ENCODE data around the gene KIZ.

The KIZ gene

GRCh38 chr20:21114584-21114983, 11.3 kb upstream of the KIZ start:
- no peak for DNase-seq
- 98% methylated on average over 14 of the region's 15 CpGs for WGBS (ENCODE audit: insufficient coverage)
- Histone ChIP-seq H3K36me3 (ENCODE audit: control insufficient read depth in 4 of 4, insufficient read depth in 4 of 4, low read length in 3 of 4) (no peaks in the 10 kb centered on the region), H3K4me1 (ENCODE audit: control extremely low read depth in 1 of 4, control insufficient read depth in 4 of 4, insufficient read depth in 4 of 4, low read length in 3 of 4) (no peaks in the 10 kb centered on the region), H3K9me3 (ENCODE audit: control extremely low read depth in 1 of 5, control insufficient read depth in 4 of 5, insufficient read depth in 2 of 5, low read depth in 1 of 5, low read length in 4 of 5) (no peaks in the 10 kb centered on the region), H3K27ac (ENCODE audit: insufficient read depth in 1 of 2, low read depth in 1 of 2, low read length in 2 of 2, poor library complexity in 1 of 2, severe bottlenecking in 2 of 2) (no peak overlapping the region), H3K27me3 (replicated peaks in 2 of 5; ENCODE audit: control insufficient read depth in 4 of 5, insufficient read depth in 5 of 5, low read length in 4 of 5) (peaks cover 15 to 77% (median 32%) of the 10 kb centered on the region in 5 experiments), H3K4me3 (ENCODE audit: control insufficient read depth in 1 of 7, extremely low read depth in 1 of 7, insufficient read depth in 4 of 7, low read depth in 2 of 7, low read length in 6 of 7) (no peak overlapping the region)
- CTCF ChIA-PET, result interaction anchor here (0.7 to 1.2 kb wide), 2 partner anchors 11 to 442 kb away, joined by 3 read pairs; partner anchors contain the start of gene KIZ
- POLR2A ChIA-PET, result no interaction called here

GRCh38 chr20:21117521-21117920, 8.4 kb upstream of the KIZ start:
- H3K27me3 ChIP-seq (replicated peaks in 2 of 5; ENCODE audit: control insufficient read depth in 4 of 5, insufficient read depth in 5 of 5, low read length in 4 of 5), result peaks cover 12 to 57% (median 28%) of the 10 kb centered on the region in 5 experiments
- H3K9me3 ChIP-seq (ENCODE audit: control extremely low read depth in 1 of 5, control insufficient read depth in 4 of 5, insufficient read depth in 2 of 5, low read depth in 1 of 5, low read length in 4 of 5), result no peaks in the 10 kb centered on the region
- no peak overlapping the region for H3K4me3 ChIP-seq (ENCODE audit: control insufficient read depth in 1 of 7, extremely low read depth in 1 of 7, insufficient read depth in 4 of 7, low read depth in 2 of 7, low read length in 6 of 7)
- no peak for DNase-seq
- ChIA-PET CTCF (interaction anchor here (0.7 kb wide), 1 partner anchor 9 kb away, joined by 3 read pairs; no protein-coding TSS in a partner anchor), POLR2A (no interaction called here)
- no peaks in the 10 kb centered on the region for H3K4me1 ChIP-seq (ENCODE audit: control extremely low read depth in 1 of 4, control insufficient read depth in 4 of 4, insufficient read depth in 4 of 4, low read length in 3 of 4)
- 85% methylated on average over 4 of the region's 4 CpGs for WGBS (ENCODE audit: insufficient coverage)
- no peak overlapping the region for H3K27ac ChIP-seq (ENCODE audit: insufficient read depth in 1 of 2, low read depth in 1 of 2, low read length in 2 of 2, poor library complexity in 1 of 2, severe bottlenecking in 2 of 2)
- no peaks in the 10 kb centered on the region for H3K36me3 ChIP-seq (ENCODE audit: control insufficient read depth in 4 of 4, insufficient read depth in 4 of 4, low read length in 3 of 4)

DNA sequence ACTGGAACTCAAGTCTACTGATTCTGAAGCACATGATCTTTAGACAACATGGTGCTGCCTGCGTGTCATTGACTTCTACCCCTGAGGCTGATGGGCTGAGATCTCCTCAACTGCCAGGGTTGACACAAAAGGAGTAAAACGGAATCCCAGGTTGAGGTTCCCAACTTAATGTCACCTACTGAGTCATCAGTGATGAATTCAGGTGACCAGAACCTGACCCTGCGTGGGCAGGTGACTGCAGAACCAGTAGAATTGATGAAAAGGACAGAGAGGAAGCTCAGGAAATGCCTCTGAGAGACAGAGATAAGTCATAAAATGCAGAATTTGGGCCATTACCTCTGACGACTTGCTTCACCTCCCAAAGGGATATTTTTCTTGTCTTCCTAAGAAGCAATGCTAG, 7.7 kb upstream of the KIZ start:
- 74% methylated on average over 4 of the region's 4 CpGs for WGBS (ENCODE audit: insufficient coverage)
- no peaks in the 10 kb centered on the region for H3K9me3 ChIP-seq (ENCODE audit: control extremely low read depth in 1 of 5, control insufficient read depth in 4 of 5, insufficient read depth in 2 of 5, low read depth in 1 of 5, low read length in 4 of 5)
- H3K27ac ChIP-seq (ENCODE audit: insufficient read depth in 1 of 2, low read depth in 1 of 2, low read length in 2 of 2, poor library complexity in 1 of 2, severe bottlenecking in 2 of 2), result no peak overlapping the region
- ChIA-PET CTCF (interaction anchor here (0.7 kb wide), 1 partner anchor 10 kb away, joined by 3 read pairs; no protein-coding TSS in a partner anchor), POLR2A (no interaction called here)
- no peak overlapping the region for H3K4me3 ChIP-seq (ENCODE audit: control insufficient read depth in 1 of 7, extremely low read depth in 1 of 7, insufficient read depth in 4 of 7, low read depth in 2 of 7, low read length in 6 of 7)
- no peaks in the 10 kb centered on the region for H3K4me1 ChIP-seq (ENCODE audit: control extremely low read depth in 1 of 4, control insufficient read depth in 4 of 4, insufficient read depth in 4 of 4, low read length in 3 of 4)
- DNase-seq, result no peak
- peaks cover 12 to 55% (median 28%) of the 10 kb centered on the region in 5 experiments for H3K27me3 ChIP-seq (replicated peaks in 2 of 5; ENCODE audit: control insufficient read depth in 4 of 5, insufficient read depth in 5 of 5, low read length in 4 of 5)
- H3K36me3 ChIP-seq (ENCODE audit: control insufficient read depth in 4 of 4, insufficient read depth in 4 of 4, low read length in 3 of 4), result no peaks in the 10 kb centered on the region

DNA sequence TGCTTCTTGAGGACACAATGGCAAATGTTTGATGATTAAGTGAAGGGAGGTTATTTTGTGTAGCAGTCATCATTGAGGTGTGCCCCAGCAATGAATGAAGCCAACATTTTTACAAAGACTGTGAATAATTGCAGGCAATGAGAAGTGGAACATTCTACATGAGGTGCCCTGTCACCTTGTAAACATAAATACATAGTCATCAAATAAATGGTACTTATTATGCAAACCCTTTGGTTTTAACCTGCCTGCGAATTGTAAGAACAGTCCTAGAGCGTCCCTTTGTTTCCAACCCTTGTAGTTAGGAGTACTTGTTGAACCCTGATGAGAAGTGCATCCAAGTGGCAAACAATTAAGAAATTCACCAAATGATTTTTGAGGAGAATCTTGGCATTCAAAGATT, 7.1 kb upstream of the KIZ start:
- H3K27ac ChIP-seq (ENCODE audit: insufficient read depth in 1 of 2, low read depth in 1 of 2, low read length in 2 of 2, poor library complexity in 1 of 2, severe bottlenecking in 2 of 2), result no peak overlapping the region
- H3K4me3 ChIP-seq (ENCODE audit: control insufficient read depth in 1 of 7, extremely low read depth in 1 of 7, insufficient read depth in 4 of 7, low read depth in 2 of 7, low read length in 6 of 7), result no peak overlapping the region
- ChIA-PET CTCF (no interaction called here), POLR2A (no interaction called here)
- H3K27me3 ChIP-seq (replicated peaks in 2 of 5; ENCODE audit: control insufficient read depth in 4 of 5, insufficient read depth in 5 of 5, low read length in 4 of 5), result peaks cover 12 to 49% (median 28%) of the 10 kb centered on the region in 5 experiments
- no peaks in the 10 kb centered on the region for H3K9me3 ChIP-seq (ENCODE audit: control extremely low read depth in 1 of 5, control insufficient read depth in 4 of 5, insufficient read depth in 2 of 5, low read depth in 1 of 5, low read length in 4 of 5)
- no peak for DNase-seq
- no peaks in the 10 kb centered on the region for H3K4me1 ChIP-seq (ENCODE audit: control extremely low read depth in 1 of 4, control insufficient read depth in 4 of 4, insufficient read depth in 4 of 4, low read length in 3 of 4)
- no peaks in the 10 kb centered on the region for H3K36me3 ChIP-seq (ENCODE audit: control insufficient read depth in 4 of 4, insufficient read depth in 4 of 4, low read length in 3 of 4)
- WGBS (ENCODE audit: insufficient coverage), result 100% methylated on average over 2 of the region's 2 CpGs

- POLR2A ChIA-PET, result no interaction called here
- Histone ChIP-seq H3K4me3 (ENCODE audit: control insufficient read depth in 1 of 7, extremely low read depth in 1 of 7, insufficient read depth in 4 of 7, low read depth in 2 of 7, low read length in 6 of 7) (no peak overlapping the region), H3K27ac (ENCODE audit: insufficient read depth in 1 of 2, low read depth in 1 of 2, low read length in 2 of 2, poor library complexity in 1 of 2, severe bottlenecking in 2 of 2) (no peak overlapping the region), H3K27me3 (replicated peaks in 2 of 5; ENCODE audit: control insufficient read depth in 4 of 5, insufficient read depth in 5 of 5, low read length in 4 of 5) (peaks cover 1 to 3% (median 2%) of the 10 kb centered on the region in 5 experiments), H3K4me1 (ENCODE audit: control extremely low read depth in 1 of 4, control insufficient read depth in 4 of 4, insufficient read depth in 4 of 4, low read length in 3 of 4) (peaks cover 3 to 17% (median 15%) of the 10 kb centered on the region in 4 experiments), H3K9me3 (ENCODE audit: control extremely low read depth in 1 of 5, control insufficient read depth in 4 of 5, insufficient read depth in 2 of 5, low read depth in 1 of 5, low read length in 4 of 5) (no peaks in the 10 kb centered on the region), H3K36me3 (ENCODE audit: control insufficient read depth in 4 of 4, insufficient read depth in 4 of 4, low read length in 3 of 4) (no peaks in the 10 kb centered on the region)
- CTCF ChIA-PET, result no interaction called here
- no peak for DNase-seq
- WGBS (ENCODE audit: insufficient coverage), result 92% methylated on average over 2 of the region's 3 CpGs
These were observed 1.7 kb upstream of the KIZ start for GRCh38 chr20:21124190-21124589.

- H3K27ac ChIP-seq (ENCODE audit: insufficient read depth in 1 of 2, low read depth in 1 of 2, low read length in 2 of 2, poor library complexity in 1 of 2, severe bottlenecking in 2 of 2), result no peak overlapping the region
- H3K4me3 ChIP-seq (ENCODE audit: control insufficient read depth in 1 of 7, extremely low read depth in 1 of 7, insufficient read depth in 4 of 7, low read depth in 2 of 7, low read length in 6 of 7), result peak overlapping the region in 6 of 7 experiments; percentile 61 to 81 (median 77)
- peaks cover 0 to 2% (median 2%) of the 10 kb centered on the region in 5 experiments for H3K27me3 ChIP-seq (replicated peaks in 2 of 5; ENCODE audit: control insufficient read depth in 4 of 5, insufficient read depth in 5 of 5, low read length in 4 of 5)
- WGBS (ENCODE audit: insufficient coverage), result 5% methylated on average over 10 of the region's 25 CpGs
- ChIA-PET CTCF (interaction anchor here (1.0 to 1.3 kb wide), 2 partner anchors 11 to 15 kb away, joined by 3 read pairs; no protein-coding TSS in a partner anchor), POLR2A (interaction anchor here (0.7 kb wide), 1 partner anchor 9 kb away, joined by 4 read pairs; no protein-coding TSS in a partner anchor)
- H3K36me3 ChIP-seq (ENCODE audit: control insufficient read depth in 4 of 4, insufficient read depth in 4 of 4, low read length in 3 of 4), result peaks cover 0 to 2% (median 0%) of the 10 kb centered on the region in 4 experiments
- H3K9me3 ChIP-seq (ENCODE audit: control extremely low read depth in 1 of 5, control insufficient read depth in 4 of 5, insufficient read depth in 2 of 5, low read depth in 1 of 5, low read length in 4 of 5), result no peaks in the 10 kb centered on the region
- DNase-seq, result no peak
- peaks cover 3 to 17% (median 15%) of the 10 kb centered on the region in 4 experiments for H3K4me1 ChIP-seq (ENCODE audit: control extremely low read depth in 1 of 4, control insufficient read depth in 4 of 4, insufficient read depth in 4 of 4, low read length in 3 of 4)
These were observed 622 bp upstream of the KIZ start for GRCh38 chr20:21125072-21125848.

DNA sequence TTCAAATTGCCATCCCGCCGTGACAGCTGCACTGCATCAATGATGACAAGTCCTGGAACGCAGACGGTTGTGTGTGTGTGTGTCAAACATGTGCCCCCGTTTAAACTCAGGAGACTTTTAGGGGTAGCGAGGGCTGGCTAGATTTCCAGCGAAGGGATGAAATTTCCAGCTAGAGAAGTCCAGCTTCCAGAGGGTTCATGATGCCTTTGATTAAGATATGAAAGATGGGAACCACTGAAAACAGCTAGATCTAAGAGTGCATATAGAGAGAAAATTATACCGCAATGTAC, 644 bp downstream of the KIZ start:
- no peaks in the 10 kb centered on the region for H3K9me3 ChIP-seq (ENCODE audit: control extremely low read depth in 1 of 5, control insufficient read depth in 4 of 5, insufficient read depth in 2 of 5, low read depth in 1 of 5, low read length in 4 of 5)
- H3K27ac ChIP-seq (ENCODE audit: insufficient read depth in 1 of 2, low read depth in 1 of 2, low read length in 2 of 2, poor library complexity in 1 of 2, severe bottlenecking in 2 of 2), result peak overlapping the region in 1 of 2 experiments; percentile 78
- H3K27me3 ChIP-seq (replicated peaks in 2 of 5; ENCODE audit: control insufficient read depth in 4 of 5, insufficient read depth in 5 of 5, low read length in 4 of 5), result peaks cover 0 to 2% (median 0%) of the 10 kb centered on the region in 5 experiments
- ChIA-PET POLR2A (no interaction called here), CTCF (interaction anchor here (1.0 to 1.3 kb wide), 2 partner anchors 12 to 13 kb away, joined by 3 to 4 read pairs; no protein-coding TSS in a partner anchor)
- WGBS (ENCODE audit: insufficient coverage), result 11% methylated on average over 5 of the region's 8 CpGs
- peak overlapping the region; percentile 60 to 85 (median 77) for H3K4me3 ChIP-seq (ENCODE audit: control insufficient read depth in 1 of 7, extremely low read depth in 1 of 7, insufficient read depth in 4 of 7, low read depth in 2 of 7, low read length in 6 of 7)
- DNase-seq, result no peak
- H3K36me3 ChIP-seq (ENCODE audit: control insufficient read depth in 4 of 4, insufficient read depth in 4 of 4, low read length in 3 of 4), result peaks cover 0 to 5% (median 2%) of the 10 kb centered on the region in 4 experiments
- peaks cover 3 to 17% (median 15%) of the 10 kb centered on the region in 4 experiments for H3K4me1 ChIP-seq (ENCODE audit: control extremely low read depth in 1 of 4, control insufficient read depth in 4 of 4, insufficient read depth in 4 of 4, low read length in 3 of 4)

Measured in common myeloid progenitor, CD34-positive (primary cell).